ENCODE measurements around the gene COPE. TPM values are rescaled to one million over a fixed set of nuclear protein-coding genes. Genes with fewer than 3 reads are reported as not detected.
A peak's percentile ranks its signal among the peaks of the same experiment; 100 is the strongest.

Gene COPE
- total and polyA plus RNA-seq, 2 of the 8 experiments (the other 6 are each of a cell fraction or from before 2014, with no cell fraction given) = 178 to 356 TPM

GRCh38 chr19:18931316-18932162 lies 12.4 kb upstream of the COPE start:
- Histone ChIP-seq H2AK5ac (ENCODE audit: low read depth, low read length) (no peak overlapping the region), H4K8ac (ENCODE audit: extremely low read depth, insufficient read depth, low read length) (no peak overlapping the region; the same call in 1 of the 2 replicates), H3K18ac (ENCODE audit: extremely low read depth, low read length) (no peak overlapping the region), H2BK12ac (ENCODE audit: low read depth, low read length) (no peak overlapping the region), H4K91ac (replicated peaks; ENCODE audit: insufficient read length, low read length) (no peak overlapping the region), H2BK120ac (replicated peaks; ENCODE audit: low read depth, low read length) (no peak overlapping the region), H3K4me3 (ENCODE audit: extremely low read depth in 1 of 4, insufficient read depth in 2 of 4, low read depth in 3 of 4, low read length in 4 of 4) (peak overlapping the region in 1 of 4 experiments; percentile 32; a peak in 1 of 8 replicates), H3K4me1 (replicated peaks in 1 of 4; ENCODE audit: control insufficient read depth in 3 of 4, insufficient read depth in 4 of 4, low read length in 3 of 4) (peaks cover 0 to 10% (median 5%) of the 10 kb centered on the region in 4 experiments; a peak in 6 of 7 replicates), H3K79me1 (ENCODE audit: low read depth, low read length) (no peaks in the 10 kb centered on the region), H3K79me2 (ENCODE audit: control insufficient read depth in 1 of 2, insufficient read depth in 2 of 2, low read length in 2 of 2) (no peaks in the 10 kb centered on the region), H3K9ac (replicated peaks in 1 of 4; ENCODE audit: extremely low read depth in 1 of 4, low read depth in 3 of 4, low read length in 3 of 4) (no peak overlapping the region), H3K9me3 (ENCODE audit: insufficient read depth in 2 of 2, low read depth in 1 of 2, low read length in 1 of 2) (no peaks in the 10 kb centered on the region), H3K56ac (replicated peaks; ENCODE audit: insufficient read length, low read depth, low read length) (no peak overlapping the region), H2BK20ac (ENCODE audit: low read length) (no peak overlapping the region), H3K27ac (ENCODE audit: low read depth, low read length) (no peak overlapping the region), H3K23me2 (ENCODE audit: low read depth, low read length) (peaks cover 8% of the 10 kb centered on the region; the same call in 1 of the 2 replicates), H4K5ac (ENCODE audit: insufficient read length, low read depth, low read length) (no peak overlapping the region), H2AFZ (ENCODE audit: low read length) (no peak overlapping the region), H4K20me1 (replicated peaks in 1 of 2; ENCODE audit: control insufficient read depth in 1 of 2, insufficient read depth in 2 of 2, low read length in 2 of 2) (peaks cover 10 to 29% of the 10 kb centered on the region in 2 experiments), H3K4ac (replicated peaks; ENCODE audit: insufficient read length, low read depth, low read length) (no peak overlapping the region), H3K23ac (ENCODE audit: insufficient read length) (no peak overlapping the region), H2BK15ac (ENCODE audit: low read length) (no peak overlapping the region), H3K4me2 (ENCODE audit: insufficient read depth in 1 of 2, low read depth in 2 of 2, low read length in 2 of 2) (peak overlapping the region; percentile 47 to 86), H3K36me3 (ENCODE audit: control insufficient read depth in 2 of 4, insufficient read depth in 4 of 4, low read length in 3 of 4) (peaks cover 4 to 30% (median 13%) of the 10 kb centered on the region in 4 experiments; a peak in 6 of 8 replicates), H3K14ac (ENCODE audit: insufficient read length) (no peak overlapping the region), H2BK5ac (ENCODE audit: low read depth, low read length) (no peak overlapping the region), H3K27me3 (replicated peaks in 1 of 4; ENCODE audit: control insufficient read depth in 3 of 4, extremely low read depth in 1 of 4, insufficient read depth in 3 of 4, low read length in 3 of 4) (no peaks in the 10 kb centered on the region)
- ChIA-PET CTCF (ENCODE audit: partially characterized antibody) (interaction anchor here (0.7 kb wide), 1 partner anchor 46 kb away, joined by 4 read pairs; no protein-coding TSS in a partner anchor), POLR2A (ENCODE audit: partially characterized antibody) (interaction anchor here (0.8 to 8.3 kb wide), 5 partner anchors 8 to 38 kb away, joined by 3 to 94 read pairs (median 6); partner anchors contain the start of genes COPE and DDX49)
- TF ChIP-seq KDM1A (IDR thresholded peaks at IDR 0.05; ENCODE audit: borderline replicate concordance, low read length) = peak; percentile 74; the same call in 1 of the 2 replicates
- no peak for TF ChIP-seq CHD1 (IDR thresholded peaks at IDR 0.05; ENCODE audit: low read depth, low read length)
- WGBS, 2 experiments (ENCODE audit: extremely low coverage in 1 of 2, insufficient coverage in 1 of 2, insufficient read length in 1 of 2, insufficient replicate concordance in 2 of 2, low coverage in 1 of 2, low lambda C conversion rate in 2 of 2, missing lambda C conversion rate in 1 of 2) = 95% methylated on average over 26 of the region's 34 CpGs; no CpG with 5 or more reads in 1 of the 2 experiments
- no peak for DNase-seq (ENCODE audit: low read depth in 1 of 2, low spot score in 2 of 2)
- FAIRE-seq = no peak
